GM18505 (cell line): ENCODE results near the gene MGAT4C.

Source experiments
- ATAC-seq: cut with Tn5 transposase; IDR thresholded peaks from one replicate; pipeline ENCODE4 v1.9.1; 2021; ENCODE audit not compliant: unreplicated experiment
- POLR2A ChIP-seq: IDR thresholded peaks from 4 replicates; pipeline ENCODE4 v1.6.1; 2011; ENCODE audit warnings: borderline replicate concordance; ENCODE audit not compliant: insufficient read depth, insufficient read length; ENCODE audit errors: extremely low read depth

Gene MGAT4C

DNA sequence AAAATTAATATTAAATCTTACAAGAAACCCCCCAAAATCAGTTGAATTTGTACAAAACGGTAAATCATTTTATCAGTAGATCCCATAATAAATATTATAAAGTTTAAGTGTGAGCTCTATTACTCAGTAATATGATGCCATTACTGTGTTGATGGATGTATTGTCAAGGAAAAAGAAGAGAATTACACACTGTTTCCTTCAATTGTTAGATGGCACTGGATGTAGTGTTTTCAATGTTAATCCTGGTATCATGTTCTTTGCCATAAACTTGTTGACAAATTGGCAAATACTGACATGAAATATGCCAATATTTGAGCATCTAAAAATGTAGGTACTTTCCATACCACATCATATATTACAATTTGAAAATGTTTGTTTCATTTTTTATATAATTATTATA, 280.5 kb downstream of the MGAT4C start:
- no peak for ATAC-seq
- no peak for TF ChIP-seq POLR2A

DNA sequence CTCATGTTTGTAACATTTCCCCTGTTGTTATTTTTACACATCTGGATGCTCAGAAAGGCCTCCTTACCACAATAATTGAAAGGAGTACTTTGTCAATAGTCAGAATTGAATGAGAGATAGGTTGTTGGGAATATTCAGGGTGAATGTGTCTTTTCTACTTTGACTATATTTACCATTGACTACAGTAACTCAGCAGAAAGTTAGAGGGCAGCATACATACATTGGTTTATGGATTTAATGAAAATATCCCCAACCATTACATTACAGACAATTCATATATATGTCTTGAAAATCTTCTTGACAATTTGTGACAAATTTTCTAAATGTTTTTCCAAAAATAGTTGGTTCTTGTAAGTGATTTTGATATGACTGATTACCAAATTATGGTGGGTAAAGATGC, 284.4 kb downstream of the MGAT4C start:
- no peak for ATAC-seq
- no peak for TF ChIP-seq POLR2A

DNA sequence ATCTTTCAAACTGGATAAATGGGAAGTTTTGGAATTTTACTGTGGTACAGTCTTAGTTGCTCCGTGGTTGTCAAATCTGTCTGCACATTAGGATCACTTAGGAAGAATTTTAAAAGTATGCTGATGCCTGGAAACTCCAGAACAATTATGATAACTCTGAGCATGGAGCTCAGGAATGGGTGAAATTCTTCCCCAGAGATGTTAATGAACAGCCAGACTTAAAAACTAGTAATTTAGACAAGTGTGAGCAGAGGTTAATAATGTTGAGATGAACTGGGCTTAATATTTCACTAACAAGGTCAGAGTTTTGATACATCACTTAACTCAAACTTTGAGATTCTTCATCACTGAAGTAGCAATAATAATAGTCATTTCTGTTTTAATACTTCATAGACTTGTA, 287.6 kb downstream of the MGAT4C start:
- no peak for ATAC-seq
- no peak for TF ChIP-seq POLR2A

DNA sequence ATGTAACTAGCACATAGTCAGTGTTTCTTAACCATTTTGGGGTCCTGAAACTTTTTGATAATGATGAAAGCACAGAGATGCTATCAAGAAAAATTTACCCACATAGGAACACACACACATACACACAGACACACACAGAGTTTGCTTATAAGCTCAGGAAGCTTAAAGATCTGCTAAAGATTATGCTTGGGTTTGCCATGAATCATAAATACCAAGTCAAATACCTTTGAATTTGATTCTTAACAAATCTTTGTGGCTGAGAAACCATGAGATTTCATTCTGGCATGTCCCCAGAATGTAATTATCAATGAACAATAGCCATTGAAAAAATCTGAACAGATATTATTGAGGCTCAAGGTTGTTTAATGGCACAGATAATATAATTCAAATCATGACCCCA, 292.9 kb downstream of the MGAT4C start:
- no peak for TF ChIP-seq POLR2A
- no peak for ATAC-seq

GRCh38 chr12:85956081-85956480, 300.1 kb downstream of the MGAT4C start:
- no peak for ATAC-seq
- TF ChIP-seq POLR2A: no peak

DNA sequence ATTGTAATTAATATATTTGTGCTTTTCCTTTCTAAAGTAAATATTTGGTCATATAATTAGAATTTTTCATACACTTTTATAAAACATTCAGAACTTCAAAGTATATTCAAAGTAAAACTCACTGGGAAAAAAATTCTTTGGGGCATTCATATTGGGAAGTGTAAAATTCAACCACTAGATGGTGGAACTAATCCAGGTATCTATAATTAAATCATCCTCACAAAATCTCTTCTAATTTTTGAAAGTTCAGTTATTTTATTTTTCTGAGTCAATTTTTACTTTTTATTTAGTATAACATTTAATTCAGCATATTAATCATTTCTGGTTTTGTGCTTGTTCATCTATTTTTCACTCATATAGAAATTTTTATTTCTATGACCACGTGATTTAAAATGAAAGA, 301.1 kb downstream of the MGAT4C start:
- ATAC-seq: no peak
- no peak for TF ChIP-seq POLR2A

GRCh38 chr12:85951823-85952222, 304.4 kb downstream of the MGAT4C start:
- no peak for TF ChIP-seq POLR2A
- no peak for ATAC-seq

- no peak for TF ChIP-seq POLR2A
Observed at GRCh38 chr12:85949253-85949652, 306.9 kb downstream of the MGAT4C start.

DNA sequence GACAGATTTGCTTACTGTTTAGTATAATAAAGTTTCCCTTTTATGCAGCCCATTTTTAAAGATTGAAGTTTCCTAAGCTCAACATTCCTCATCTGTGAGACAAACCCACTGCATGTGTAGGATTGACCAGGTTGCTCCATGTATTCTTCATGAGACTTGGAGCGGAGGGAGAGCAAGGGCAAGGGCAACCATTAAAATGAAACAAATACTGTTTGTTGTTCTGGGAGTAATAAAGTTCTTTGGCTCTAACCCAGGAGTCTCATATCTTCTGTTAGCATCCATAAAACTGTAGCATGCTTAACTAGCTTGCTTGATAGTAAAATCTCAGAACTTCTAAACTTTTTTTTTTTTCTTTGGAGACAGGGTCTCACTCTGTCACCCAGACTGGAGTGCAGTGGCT, 307.9 kb downstream of the MGAT4C start:
- TF ChIP-seq POLR2A: no peak

More at GRCh38 chr12:85949253-85949652, 306.9 kb downstream of the MGAT4C start:
- ATAC-seq: no peak

DNA sequence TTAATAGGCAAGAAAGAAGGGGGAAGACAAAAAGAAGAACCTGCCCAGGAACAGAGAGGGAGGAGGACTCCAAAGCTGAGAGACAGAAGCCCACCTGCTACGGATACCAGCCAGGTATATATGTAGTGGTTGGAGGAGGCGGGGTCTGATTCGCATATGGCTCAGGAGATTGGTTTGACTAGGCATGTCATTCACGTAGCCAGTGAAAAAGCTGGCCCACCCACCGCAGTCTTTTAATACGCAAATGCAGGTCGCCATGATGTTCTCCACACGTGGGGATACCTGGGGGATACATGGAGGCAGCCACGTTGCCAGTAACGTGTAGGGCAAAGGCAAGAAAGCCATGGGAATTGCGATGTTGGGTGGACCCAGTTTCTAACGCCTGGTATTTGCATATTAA, 308.9 kb downstream of the MGAT4C start:
- no peak for ATAC-seq
- TF ChIP-seq POLR2A: no peak

More for the DNA sequence above, 307.9 kb downstream of the MGAT4C start:
- no peak for ATAC-seq

DNA sequence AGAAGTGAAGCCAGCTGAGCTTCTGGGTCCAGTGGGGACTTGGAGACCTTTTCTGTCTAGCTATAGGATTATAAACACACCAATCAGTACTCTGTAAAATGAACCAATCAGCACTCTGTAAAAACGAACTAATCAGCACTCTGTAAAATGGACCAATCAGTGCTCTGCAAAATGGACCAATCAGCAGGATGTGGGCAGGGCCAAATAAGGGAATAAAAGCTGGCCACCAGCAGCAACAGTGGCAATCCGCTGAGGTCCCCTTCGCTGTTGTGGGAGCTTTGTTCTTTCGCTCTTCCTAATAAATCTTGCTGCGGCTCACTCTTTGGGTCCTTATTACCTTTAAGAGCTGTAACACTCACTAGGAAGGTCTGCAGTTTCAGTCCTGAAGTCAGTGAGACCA, 309.8 kb downstream of the MGAT4C start:
- no peak for TF ChIP-seq POLR2A

GRCh38 chr12:85927166-85927565, 329.0 kb downstream of the MGAT4C start:
- TF ChIP-seq POLR2A: no peak
- ATAC-seq: no peak

More for the DNA sequence above, 309.8 kb downstream of the MGAT4C start:
- no peak for ATAC-seq

- no peak for ATAC-seq
- TF ChIP-seq POLR2A: no peak
Observed at GRCh38 chr12:85923767-85924331, 332.3 kb downstream of the MGAT4C start.

- no peak for ATAC-seq
Observed at GRCh38 chr12:85920324-85920947, 335.8 kb downstream of the MGAT4C start.

More at GRCh38 chr12:85920324-85920947, 335.8 kb downstream of the MGAT4C start:
- TF ChIP-seq POLR2A: no peak
